SHP77 (cell line): ENCODE measurements around the gene ADD3.
"Not testable (repeated sequence)": the region's sequence is repeated elsewhere in the genome, so short reads cannot be mapped to it uniquely, and the experiment has no call there.

Source experiments
- DNase-seq, 2 experiments: peaks; one replicate each; lab custom pipeline; 2025; lab: John Stamatoyannopoulos, UW

The ADD3 gene

GRCh38 chr10:110032801-110033700 lies 25.3 kb downstream of the ADD3 start:
- DNase-seq = no peak

- no peak for DNase-seq
Observed at GRCh38 chr10:110033701-110034235, 26.0 kb downstream of the ADD3 start.

- DNase-seq = no peak
Observed at GRCh38 chr10:110034596-110034995, 26.8 kb downstream of the ADD3 start.

GRCh38 chr10:110035070-110035921 lies 27.5 kb downstream of the ADD3 start:
- no peak for DNase-seq

GRCh38 chr10:110036640-110037039 lies 28.9 kb downstream of the ADD3 start:
- DNase-seq = no peak

GRCh38 chr10:110039254-110039653 lies 31.5 kb downstream of the ADD3 start:
- DNase-seq = no peak

- DNase-seq = no peak
Observed at GRCh38 chr10:110040108-110040507, 32.3 kb downstream of the ADD3 start.

GRCh38 chr10:110040767-110041478 lies 33.1 kb downstream of the ADD3 start:
- no peak for DNase-seq

GRCh38 chr10:110041479-110041829 lies 33.7 kb downstream of the ADD3 start:
- no peak for DNase-seq

- no peak for DNase-seq
Observed at GRCh38 chr10:110042181-110042580, 34.4 kb downstream of the ADD3 start.

GRCh38 chr10:110042891-110043290 lies 35.1 kb downstream of the ADD3 start:
- no peak for DNase-seq

- no peak for DNase-seq
Observed at GRCh38 chr10:110044681-110045080, 36.9 kb downstream of the ADD3 start.

GRCh38 chr10:110045772-110046171 lies 38.0 kb downstream of the ADD3 start:
- no peak for DNase-seq

GRCh38 chr10:110048145-110048544 lies 40.4 kb downstream of the ADD3 start:
- DNase-seq = not testable (repeated sequence)

- no peak for DNase-seq
Observed at GRCh38 chr10:110048781-110049180, 41.0 kb downstream of the ADD3 start.

GRCh38 chr10:110049889-110050591 lies 42.3 kb downstream of the ADD3 start:
- not testable (repeated sequence) for DNase-seq

GRCh38 chr10:110051487-110051886 lies 43.7 kb downstream of the ADD3 start:
- DNase-seq = no peak

- DNase-seq = no peak
Observed at GRCh38 chr10:110052916-110053315, 45.1 kb downstream of the ADD3 start.

GRCh38 chr10:110056822-110057221 lies 49.0 kb downstream of the ADD3 start:
- no peak for DNase-seq

GRCh38 chr10:110057456-110057855 lies 49.7 kb downstream of the ADD3 start:
- no peak for DNase-seq

- no peak for DNase-seq
Observed at GRCh38 chr10:110058212-110058611, 50.4 kb downstream of the ADD3 start.
